ENCODE measurements around the gene ERH. TPM values are rescaled to one million over a fixed set of nuclear protein-coding genes. Genes with fewer than 3 reads are reported as not detected.
"Not testable (repeated sequence)": the region's sequence is repeated elsewhere in the genome, so short reads cannot be mapped to it uniquely, and the experiment has no call there.

The ERH gene
- total RNA-seq, 1 donor from 2014 or later, result 337 TPM

DNA sequence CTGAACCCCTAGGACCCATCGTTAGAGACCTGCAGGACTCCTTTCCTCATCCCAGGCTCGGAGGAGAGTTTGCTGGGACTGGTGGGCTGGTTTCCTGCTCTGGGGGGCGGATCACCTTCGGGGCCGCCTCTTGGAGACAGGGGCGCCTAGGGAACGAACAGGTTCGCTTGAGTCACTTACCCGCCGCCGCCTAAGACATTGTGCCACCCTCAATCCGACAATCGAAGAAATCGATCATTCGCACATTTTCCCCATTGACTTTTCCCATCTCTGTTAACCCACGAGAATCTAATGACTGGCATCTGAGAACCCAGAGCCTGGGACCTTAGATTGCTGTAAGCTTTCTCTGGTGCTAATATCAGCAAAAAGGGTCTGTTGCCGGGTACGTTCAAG is 715 bp upstream of the ERH start:
- Histone ChIP-seq H2AFZ (replicated peaks) (peak overlapping the region; percentile 99), H3K27ac (no peak overlapping the region), H4K20me1 (ENCODE audit: low read depth) (peaks cover 66% of the 10 kb centered on the region), H3K4me2 (peak overlapping the region; percentile 84), H3K4me3 (peak overlapping the region; percentile 93), H3K36me3 (peaks cover 16% of the 10 kb centered on the region), H3K9ac (peak overlapping the region; percentile 69), H3F3A (ENCODE audit: low read depth) (peaks cover 9% of the 10 kb centered on the region), H3K27me3 (no peaks in the 10 kb centered on the region), H3K79me2 (ENCODE audit: low read depth) (peaks cover 96% of the 10 kb centered on the region), H3K9me3 (ENCODE audit: low read depth) (no peaks in the 10 kb centered on the region), H3K4me1 (peaks cover 35% of the 10 kb centered on the region)
- no peak for DNase-seq (ENCODE audit: low spot score)
- peak overlapping the region; percentile 94 for H3K4me3 Mint-ChIP-seq
- peak overlapping the region; percentile 100 for H3K27ac Mint-ChIP-seq
- peaks cover 36% of the 10 kb centered on the region for H3K4me1 Mint-ChIP-seq
- H3K36me3 Mint-ChIP-seq, result peaks cover 18% of the 10 kb centered on the region
- no peaks in the 10 kb centered on the region for H3K27me3 Mint-ChIP-seq (ENCODE audit: insufficient read depth, low read depth)
- TF ChIP-seq EZH2 (IDR thresholded peaks at IDR 0.05), result no peak
- TF ChIP-seq, protein P1, sequence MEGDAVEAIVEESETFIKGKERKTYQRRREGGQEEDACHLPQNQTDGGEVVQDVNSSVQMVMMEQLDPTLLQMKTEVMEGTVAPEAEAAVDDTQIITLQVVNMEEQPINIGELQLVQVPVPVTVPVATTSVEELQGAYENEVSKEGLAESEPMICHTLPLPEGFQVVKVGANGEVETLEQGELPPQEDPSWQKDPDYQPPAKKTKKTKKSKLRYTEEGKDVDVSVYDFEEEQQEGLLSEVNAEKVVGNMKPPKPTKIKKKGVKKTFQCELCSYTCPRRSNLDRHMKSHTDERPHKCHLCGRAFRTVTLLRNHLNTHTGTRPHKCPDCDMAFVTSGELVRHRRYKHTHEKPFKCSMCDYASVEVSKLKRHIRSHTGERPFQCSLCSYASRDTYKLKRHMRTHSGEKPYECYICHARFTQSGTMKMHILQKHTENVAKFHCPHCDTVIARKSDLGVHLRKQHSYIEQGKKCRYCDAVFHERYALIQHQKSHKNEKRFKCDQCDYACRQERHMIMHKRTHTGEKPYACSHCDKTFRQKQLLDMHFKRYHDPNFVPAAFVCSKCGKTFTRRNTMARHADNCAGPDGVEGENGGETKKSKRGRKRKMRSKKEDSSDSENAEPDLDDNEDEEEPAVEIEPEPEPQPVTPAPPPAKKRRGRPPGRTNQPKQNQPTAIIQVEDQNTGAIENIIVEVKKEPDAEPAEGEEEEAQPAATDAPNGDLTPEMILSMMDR (IDR thresholded peaks at IDR 0.05), result no peak
- TF ChIP-seq EZH2phosphoT487 (IDR thresholded peaks at IDR 0.05), result no peak
- no peaks in the 10 kb centered on the region for H3K9me3 Mint-ChIP-seq

DNA sequence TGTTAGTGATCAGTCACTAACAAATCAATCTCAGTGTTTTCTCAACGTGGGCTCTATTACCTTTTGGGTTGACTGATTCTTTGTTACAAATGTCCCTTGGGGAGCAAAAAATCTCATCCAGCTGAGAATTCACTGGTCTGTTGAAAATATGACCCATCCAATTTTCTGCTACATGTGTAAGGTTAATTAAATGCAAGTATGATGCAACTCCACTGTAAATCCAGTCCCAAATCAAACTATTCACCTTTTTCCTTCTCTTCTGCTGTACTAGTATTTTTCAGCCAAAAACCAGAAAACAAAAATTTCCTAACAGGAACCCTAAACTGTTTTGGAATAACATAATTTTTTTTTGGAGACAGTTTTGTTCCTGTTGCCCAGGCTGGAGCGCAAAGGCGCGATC is 2.2 kb downstream of the ERH start:
- H3K27ac Mint-ChIP-seq, result no peak overlapping the region
- H3K36me3 Mint-ChIP-seq, result peaks cover 35% of the 10 kb centered on the region
- H3K27ac ChIP-seq, result no peak overlapping the region

GRCh38 chr14:69392481-69392880 is 5.6 kb downstream of the ERH start:
- Mint-ChIP-seq H3K4me1 (peaks cover 17% of the 10 kb centered on the region), H3K4me3 (no peak overlapping the region), H3K9me3 (no peaks in the 10 kb centered on the region), H3K36me3 (peaks cover 51% of the 10 kb centered on the region), H3K27ac (no peak overlapping the region), H3K27me3 (ENCODE audit: insufficient read depth, low read depth) (peaks cover 2% of the 10 kb centered on the region)
- Histone ChIP-seq H3K4me3 (no peak overlapping the region), H3K9me3 (ENCODE audit: low read depth) (no peaks in the 10 kb centered on the region), H2AFZ (replicated peaks) (no peak overlapping the region), H3K27ac (no peak overlapping the region), H3K4me2 (no peak overlapping the region), H3K4me1 (peaks cover 9% of the 10 kb centered on the region), H3K27me3 (no peaks in the 10 kb centered on the region), H3K79me2 (ENCODE audit: low read depth) (peaks cover 100% of the 10 kb centered on the region), H3K36me3 (peaks cover 39% of the 10 kb centered on the region), H3F3A (ENCODE audit: low read depth) (peaks cover 9% of the 10 kb centered on the region), H3K9ac (no peak overlapping the region), H4K20me1 (ENCODE audit: low read depth) (peaks cover 98% of the 10 kb centered on the region)
- DNase-seq (ENCODE audit: low spot score), result no peak
- TF ChIP-seq EZH2phosphoT487 (IDR thresholded peaks at IDR 0.05) (no peak), EZH2 (IDR thresholded peaks at IDR 0.05) (no peak)
- TF ChIP-seq, protein P1 (IDR thresholded peaks at IDR 0.05), result no peak

More for the DNA sequence above, 2.2 kb downstream of the ERH start:
- DNase-seq (ENCODE audit: low spot score), result no peak
- Histone ChIP-seq H2AFZ (replicated peaks) (no peak overlapping the region), H3K27me3 (no peaks in the 10 kb centered on the region), H4K20me1 (ENCODE audit: low read depth) (peaks cover 83% of the 10 kb centered on the region), H3K9ac (no peak overlapping the region), H3K79me2 (ENCODE audit: low read depth) (peaks cover 96% of the 10 kb centered on the region), H3F3A (ENCODE audit: low read depth) (peaks cover 9% of the 10 kb centered on the region), H3K4me3 (no peak overlapping the region), H3K36me3 (peaks cover 21% of the 10 kb centered on the region), H3K4me1 (peaks cover 25% of the 10 kb centered on the region), H3K9me3 (ENCODE audit: low read depth) (no peaks in the 10 kb centered on the region), H3K4me2 (peak overlapping the region; percentile 84)
- peaks cover 36% of the 10 kb centered on the region for H3K4me1 Mint-ChIP-seq
- TF ChIP-seq EZH2 (IDR thresholded peaks at IDR 0.05) (no peak), EZH2phosphoT487 (IDR thresholded peaks at IDR 0.05) (no peak)
- TF ChIP-seq, protein P1 (IDR thresholded peaks at IDR 0.05), result no peak
- no peak overlapping the region for H3K4me3 Mint-ChIP-seq
- H3K27me3 Mint-ChIP-seq (ENCODE audit: insufficient read depth, low read depth), result no peaks in the 10 kb centered on the region
- no peaks in the 10 kb centered on the region for H3K9me3 Mint-ChIP-seq

DNA sequence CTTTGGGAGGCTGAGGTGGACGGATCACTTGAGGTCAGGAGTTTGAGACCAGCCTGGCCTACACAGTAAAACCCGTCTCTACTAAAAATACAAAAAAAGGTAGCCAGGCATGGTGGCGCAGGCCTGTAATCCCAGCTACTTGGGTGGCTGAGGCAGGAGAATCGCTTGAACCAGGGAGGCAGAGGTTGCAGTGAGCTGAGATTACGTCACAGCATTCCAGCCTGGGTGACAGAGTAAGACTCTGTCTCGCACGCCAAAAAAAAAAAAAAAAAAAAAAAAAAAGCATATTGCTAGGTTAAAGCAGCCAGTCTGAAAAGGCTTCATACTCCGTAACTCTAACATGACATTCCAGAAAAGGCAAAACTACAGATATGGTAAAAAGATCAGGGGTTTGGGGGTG is 6.7 kb downstream of the ERH start:
- H3K4me1 ChIP-seq; H3K27me3 ChIP-seq; DNase-seq (ENCODE audit: low spot score); H3K9me3 Mint-ChIP-seq; H3K4me2 ChIP-seq; H3K9ac ChIP-seq; H3K27me3 Mint-ChIP-seq (ENCODE audit: insufficient read depth, low read depth); H3K9me3 ChIP-seq (ENCODE audit: low read depth); H3K4me3 Mint-ChIP-seq; H3F3A ChIP-seq (ENCODE audit: low read depth); H3K27ac Mint-ChIP-seq; H3K27ac ChIP-seq; H2AFZ ChIP-seq (replicated peaks); H3K4me3 ChIP-seq: not testable (repeated sequence)
- H3K79me2 ChIP-seq (ENCODE audit: low read depth), result peaks cover 100% of the 10 kb centered on the region
- peaks cover 53% of the 10 kb centered on the region for H3K36me3 Mint-ChIP-seq
- peaks cover 10% of the 10 kb centered on the region for H3K4me1 Mint-ChIP-seq
- peaks cover 98% of the 10 kb centered on the region for H4K20me1 ChIP-seq (ENCODE audit: low read depth)
- H3K36me3 ChIP-seq, result peaks cover 38% of the 10 kb centered on the region
